PC-9 (cell line): ENCODE measurements around the gene NT5M. TPM values are rescaled to one million over a fixed set of nuclear protein-coding genes. Genes with fewer than 3 reads are reported as not detected.

Source experiments
- BruUV-seq: library from RNA; stranded (reverse); fragments of 400-500 nt; replicated peaks from 2 replicates; lab custom pipeline; 2021; lab: Mats Ljungman, UMichigan
- CTCF ChIA-PET: fragments of 300-600 bp; sonication (Branson Sonifier 250); formaldehyde crosslinking; loops from one replicate; lab custom pipeline; 2022; ENCODE audit warnings: antibody characterized with exemption; lab: Charles Lee
- POLR2A ChIA-PET: fragments of 300-600 bp; sonication (Branson Sonifier 250); formaldehyde crosslinking; loops from one replicate; lab custom pipeline; 2022; ENCODE audit warnings: antibody characterized with exemption; ENCODE audit not compliant: unreplicated experiment; lab: Charles Lee
- DNase-seq, 2 experiments: peaks; one replicate each; pipeline versions ENCODE4 v3.0.0 to v3.0.0-alpha.2; 2015 to 2022; ENCODE audit warnings: mixed read lengths in 1 of 2
- H2AFZ ChIP-seq: fragments of 200-600 bp; sonication (generic); 2 replicates; pipeline ENCODE4 v1.8.1; 2017; ENCODE audit warnings: antibody characterized with exemption
- H3F3A ChIP-seq: fragments of 200-600 bp; sonication (generic); 2 replicates; pipeline ENCODE4 v1.8.1; 2017; ENCODE audit warnings: antibody characterized with exemption, mild to moderate bottlenecking, low read depth; ENCODE audit not compliant: insufficient read depth
- H3K27ac ChIP-seq: fragments of 200-600 bp; sonication (generic); 2 replicates; pipeline ENCODE4 v1.6.1; 2016; ENCODE audit warnings: mixed run types
- H3K27me3 ChIP-seq: fragments of 200-600 bp; sonication (generic); 2 replicates; pipeline ENCODE4 v1.6.1; 2016; ENCODE audit warnings: low read depth, mixed run types; ENCODE audit not compliant: insufficient read depth
- H3K36me3 ChIP-seq: fragments of 200-600 bp; sonication (generic); 2 replicates; pipeline ENCODE4 v1.6.1; 2016; ENCODE audit warnings: low read depth, mixed run types
- H3K4me1 ChIP-seq: fragments of 200-600 bp; sonication (generic); replicated peaks from 2 replicates; pipeline ENCODE4 v1.6.1; 2016; ENCODE audit warnings: mixed run types; ENCODE audit not compliant: insufficient read depth
- H3K4me2 ChIP-seq: fragments of 200-600 bp; sonication (generic); 2 replicates; pipeline ENCODE4 v1.6.1; 2017; ENCODE audit warnings: mixed run types
- H3K4me3 ChIP-seq: fragments of 200-600 bp; sonication (generic); 2 replicates; pipeline ENCODE4 v1.6.1; 2016; ENCODE audit warnings: mixed run types
- H3K79me2 ChIP-seq: fragments of 200-600 bp; sonication (generic); 2 replicates; pipeline ENCODE4 v1.6.1; 2017; ENCODE audit warnings: low read depth, mixed run types
- H3K9me2 ChIP-seq: fragments of 200-600 bp; sonication (generic); 2 replicates; pipeline ENCODE4 v1.8.1; 2017; ENCODE audit warnings: mild to moderate bottlenecking; ENCODE audit not compliant: insufficient read depth
- H3K9me3 ChIP-seq: fragments of 200-600 bp; sonication (generic); 2 replicates; pipeline ENCODE4 v1.8.1; 2016; ENCODE audit warnings: low read depth; ENCODE audit not compliant: insufficient read depth
- H4K20me1 ChIP-seq: fragments of 200-600 bp; sonication (generic); 2 replicates; pipeline ENCODE4 v1.8.1; 2017; ENCODE audit not compliant: insufficient read depth
- EZH2 ChIP-seq: fragments of 200-600 bp; sonication (generic); IDR thresholded peaks from 2 replicates; pipeline ENCODE4 v1.8.0; 2017; ENCODE audit warnings: antibody characterized with exemption, low read depth
- intact Hi-C: fragments of 100-400 bp; cut with micrococcal nuclease; formaldehyde crosslinking; loops from one replicate; pipeline ENCODE4 v1.10.0; 2022; ENCODE audit not compliant: unreplicated experiment
- total RNA-seq: library from RNA; stranded (reverse); gene quantifications from 2 replicates; pipeline ENCODE4 v1.2.3, GENCODE V29; 2021
- TF ChIP-seq, protein P1 (sequence below): fragments of 200-600 bp; sonication (generic); conservative IDR thresholded peaks from 2 replicates; pipeline ENCODE4 v1.6.1; 2017; ENCODE audit warnings: mixed run types, antibody characterized with exemption, mild to moderate bottlenecking, moderate library complexity

Gene NT5M
- total RNA-seq, 1 experiment from 2014 or later = 6.2 TPM

DNA sequence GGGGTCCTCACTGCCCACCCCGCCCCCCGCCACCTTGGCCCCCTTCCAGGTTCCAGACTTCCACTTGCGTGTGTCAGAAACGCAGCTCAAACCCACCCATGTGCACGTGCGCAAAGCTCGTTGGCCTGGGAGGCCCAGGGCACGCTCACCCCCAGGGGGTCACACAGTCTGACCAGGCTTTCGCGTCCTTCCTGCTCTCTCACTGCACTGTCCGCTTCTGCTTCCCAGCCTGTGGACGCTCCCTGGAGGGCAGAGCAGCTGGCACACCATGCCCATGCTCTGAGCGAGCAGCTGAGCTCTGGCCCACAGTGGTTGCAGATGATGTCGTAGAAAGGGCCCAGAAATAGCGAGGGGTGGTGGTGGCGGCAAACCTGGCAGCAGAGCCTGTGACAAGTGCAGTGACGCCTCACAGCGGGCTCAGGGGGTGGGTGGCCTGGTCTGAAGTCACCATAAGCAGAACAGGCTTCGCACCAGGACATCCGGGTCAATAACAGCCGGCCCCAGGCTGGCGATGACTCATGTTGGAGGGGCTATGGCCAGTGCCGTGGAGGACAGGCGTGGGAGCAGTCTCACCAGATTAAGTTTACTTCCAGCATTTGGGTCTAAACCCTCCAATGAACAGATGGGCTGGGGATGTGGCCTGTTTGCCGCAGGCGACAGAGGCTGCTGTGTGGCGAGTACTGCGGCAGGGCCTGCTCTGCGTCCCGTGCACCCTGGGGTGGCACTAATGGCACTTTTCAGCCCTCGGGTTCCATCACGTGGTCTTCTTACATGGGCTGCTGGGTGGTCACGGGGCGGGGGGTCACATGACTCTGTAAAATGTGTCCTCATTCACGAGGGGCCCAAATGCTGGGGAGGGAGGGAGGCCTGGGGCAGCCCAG lies 49.0 kb downstream of the NT5M start:
- intact Hi-C loops = loop anchor here (2.0 to 5.0 kb wide), 2 partner anchors 50 to 349 kb away; partner anchors contain the start of gene NT5M
- POLR2A ChIA-PET = no interaction called here
- Histone ChIP-seq H3K9me2 (no peaks in the 10 kb centered on the region), H2AFZ (no peak overlapping the region), H4K20me1 (no peaks in the 10 kb centered on the region; the same call in 1 of the 2 replicates), H3K4me1 (no peaks in the 10 kb centered on the region), H3F3A (no peaks in the 10 kb centered on the region), H3K4me3 (no peak overlapping the region), H3K4me2 (no peak overlapping the region), H3K36me3 (no peaks in the 10 kb centered on the region), H3K27ac (no peak overlapping the region), H3K79me2 (no peaks in the 10 kb centered on the region), H3K27me3 (0 out of 2 replicates have a peak, but pooled peaks cover 5% of the 10 kb centered on the region), H3K9me3 (no peaks in the 10 kb centered on the region)
- BruUV-seq = no TSS peak
- peak in 1 of 2 experiments; percentile 59 for DNase-seq
- no peak for TF ChIP-seq EZH2
- TF ChIP-seq, protein P1, sequence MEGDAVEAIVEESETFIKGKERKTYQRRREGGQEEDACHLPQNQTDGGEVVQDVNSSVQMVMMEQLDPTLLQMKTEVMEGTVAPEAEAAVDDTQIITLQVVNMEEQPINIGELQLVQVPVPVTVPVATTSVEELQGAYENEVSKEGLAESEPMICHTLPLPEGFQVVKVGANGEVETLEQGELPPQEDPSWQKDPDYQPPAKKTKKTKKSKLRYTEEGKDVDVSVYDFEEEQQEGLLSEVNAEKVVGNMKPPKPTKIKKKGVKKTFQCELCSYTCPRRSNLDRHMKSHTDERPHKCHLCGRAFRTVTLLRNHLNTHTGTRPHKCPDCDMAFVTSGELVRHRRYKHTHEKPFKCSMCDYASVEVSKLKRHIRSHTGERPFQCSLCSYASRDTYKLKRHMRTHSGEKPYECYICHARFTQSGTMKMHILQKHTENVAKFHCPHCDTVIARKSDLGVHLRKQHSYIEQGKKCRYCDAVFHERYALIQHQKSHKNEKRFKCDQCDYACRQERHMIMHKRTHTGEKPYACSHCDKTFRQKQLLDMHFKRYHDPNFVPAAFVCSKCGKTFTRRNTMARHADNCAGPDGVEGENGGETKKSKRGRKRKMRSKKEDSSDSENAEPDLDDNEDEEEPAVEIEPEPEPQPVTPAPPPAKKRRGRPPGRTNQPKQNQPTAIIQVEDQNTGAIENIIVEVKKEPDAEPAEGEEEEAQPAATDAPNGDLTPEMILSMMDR = no peak
- CTCF ChIA-PET = interaction anchor here (0.6 kb wide), 1 partner anchor 58 kb away, joined by 3 read pairs; no protein-coding TSS in a partner anchor

DNA sequence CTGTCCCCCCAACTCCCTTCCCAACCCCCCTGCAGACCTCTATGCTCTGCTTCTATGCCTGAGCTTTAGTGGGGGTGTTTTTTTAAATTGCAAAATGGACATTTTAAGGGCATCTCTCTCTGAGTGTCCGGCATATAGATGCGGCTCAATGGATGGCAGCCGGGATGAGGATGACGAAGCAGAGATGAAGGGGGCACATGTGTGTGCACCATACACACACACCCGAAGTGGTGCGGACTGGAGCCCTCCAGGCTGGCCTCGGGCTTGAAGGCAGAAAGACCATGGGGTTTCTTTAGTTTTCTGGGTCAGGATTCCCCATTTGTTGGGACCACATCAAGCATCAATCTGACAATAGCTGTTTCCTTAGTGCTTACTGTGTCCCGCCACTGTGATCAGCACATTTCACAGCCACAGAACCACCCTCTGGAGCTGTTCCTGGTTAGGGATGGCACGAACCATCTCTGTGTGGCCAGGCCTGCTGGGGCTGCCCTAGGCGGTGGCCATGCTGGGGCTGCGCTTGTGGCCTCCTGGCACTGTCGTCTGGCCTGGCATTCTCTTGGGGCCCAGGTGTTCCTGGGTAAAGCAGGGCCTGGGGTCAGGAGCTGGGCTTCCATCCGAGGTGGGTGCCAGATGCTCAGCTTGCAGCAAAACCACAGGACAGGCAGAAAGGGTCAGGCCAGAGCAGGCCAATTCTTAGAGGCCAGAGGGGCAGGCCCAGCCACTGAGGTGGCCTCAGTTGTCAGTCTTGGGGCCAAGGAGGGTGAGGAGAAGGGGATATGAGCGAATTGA lies 49.9 kb downstream of the NT5M start:
- ChIA-PET CTCF (no interaction called here), POLR2A (no interaction called here)
- TF ChIP-seq, protein P1 = no peak
- TF ChIP-seq EZH2 = no peak
- Histone ChIP-seq H3K4me2 (no peak overlapping the region), H3K27me3 (0 out of 2 replicates have a peak, but pooled peaks cover 5% of the 10 kb centered on the region), H3K9me2 (no peaks in the 10 kb centered on the region), H3K79me2 (no peaks in the 10 kb centered on the region), H3F3A (no peaks in the 10 kb centered on the region), H3K27ac (no peak overlapping the region), H3K4me1 (no peaks in the 10 kb centered on the region), H3K4me3 (no peak overlapping the region), H2AFZ (no peak overlapping the region), H4K20me1 (no peaks in the 10 kb centered on the region; the same call in 1 of the 2 replicates), H3K9me3 (no peaks in the 10 kb centered on the region), H3K36me3 (no peaks in the 10 kb centered on the region)
- no peak for DNase-seq
- intact Hi-C loops = loop anchor here (5.0 kb wide), 1 partner anchor 51 kb away; the partner anchor contains the start of gene NT5M
- BruUV-seq = no TSS peak
